Neural crest cell (in vitro differentiated cells): ENCODE results near the gene FHDC1. TPM values are rescaled to one million over a fixed set of nuclear protein-coding genes. Genes with fewer than 3 reads are reported as not detected.

Experiments used
- DNase-seq: peaks from one replicate; pipeline ENCODE4 v3.0.0; 2021; ENCODE audit warnings: low read depth, mixed read lengths, low spot score
- H3K27ac Mint-ChIP-seq: one replicate; pipeline ENCODE4 v1.8.0; 2021; ENCODE audit warnings: mild to moderate bottlenecking, mixed read lengths; ENCODE audit not compliant: unreplicated experiment
- H3K27me3 Mint-ChIP-seq: 2 replicates; pipeline ENCODE4 v1.8.0; 2021; ENCODE audit warnings: low read depth, mild to moderate bottlenecking, mixed read lengths
- H3K36me3 Mint-ChIP-seq: 2 replicates; pipeline ENCODE4 v1.8.0; 2021; ENCODE audit warnings: low read depth, mild to moderate bottlenecking, mixed read lengths
- H3K4me1 Mint-ChIP-seq: 2 replicates; pipeline ENCODE4 v1.8.0; 2021; ENCODE audit warnings: mixed read lengths
- H3K4me3 Mint-ChIP-seq: one replicate; pipeline ENCODE4 v1.8.0; 2021; ENCODE audit warnings: mild to moderate bottlenecking, mixed read lengths
- H3K9me3 Mint-ChIP-seq: 2 replicates; pipeline ENCODE4 v1.8.0; 2021; ENCODE audit warnings: mixed read lengths
- total RNA-seq: library from RNA; stranded (reverse); gene quantifications from 2 replicates; pipeline ENCODE4 v1.2.1, GENCODE V29; 2021
- TF ChIP-seq, protein P1 (sequence below): fragments of 200-600 bp; sonication (generic); conservative IDR thresholded peaks from 2 replicates; pipeline ENCODE4 v1.5.0; 2021; ENCODE audit warnings: antibody characterized with exemption, mild to moderate bottlenecking

The FHDC1 gene
- total RNA-seq, 1 donor from 2014 or later = 52.0 TPM

DNA sequence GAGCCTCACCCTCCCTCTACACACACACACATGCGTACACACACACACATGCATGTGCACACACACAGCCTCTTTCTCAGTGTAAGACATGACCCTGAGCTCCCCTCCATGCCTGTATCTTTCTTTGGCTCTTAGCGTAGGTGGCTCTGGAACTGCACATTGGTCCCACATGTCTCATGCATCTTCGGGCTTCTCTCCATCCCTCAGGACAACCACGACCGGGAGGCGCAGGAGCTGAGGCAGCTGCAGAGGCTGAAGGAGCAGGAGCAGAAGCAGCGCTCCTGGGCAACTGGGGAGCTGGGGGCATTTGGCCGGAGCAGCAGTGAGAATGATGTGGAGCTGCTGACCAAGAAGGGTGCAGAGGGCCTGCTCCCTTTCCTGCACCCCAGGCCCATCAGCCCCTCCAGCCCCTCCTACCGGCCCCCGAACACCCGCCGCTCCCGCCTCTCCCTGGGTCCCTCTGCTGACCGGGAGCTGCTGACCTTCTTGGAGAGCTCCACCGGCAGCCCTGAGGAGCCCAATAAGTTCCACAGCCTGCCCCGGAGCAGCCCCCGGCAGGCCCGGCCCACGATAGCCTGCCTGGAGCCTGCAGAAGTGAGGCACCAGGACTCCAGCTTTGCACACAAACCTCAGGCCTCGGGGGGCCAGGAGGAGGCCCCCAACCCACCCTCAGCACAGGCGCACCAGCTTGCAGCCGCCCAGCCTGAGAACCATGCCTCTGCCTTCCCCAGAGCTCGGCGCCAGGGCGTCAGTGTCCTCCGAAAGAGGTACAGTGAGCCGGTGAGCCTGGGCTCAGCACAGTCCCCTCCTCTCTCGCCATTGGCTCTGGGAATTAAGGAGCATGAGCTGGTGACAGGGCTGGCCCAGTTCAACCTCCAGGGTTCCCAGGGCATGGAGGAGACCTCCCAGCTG lies 38.6 kb downstream of the FHDC1 start:
- Mint-ChIP-seq H3K9me3 (no peaks in the 10 kb centered on the region), H3K36me3 (peaks cover 14% of the 10 kb centered on the region), H3K27me3 (no peaks in the 10 kb centered on the region), H3K4me3 (peak overlapping the region; percentile 64), H3K27ac (no peak overlapping the region), H3K4me1 (no peaks in the 10 kb centered on the region)
- TF ChIP-seq, protein P1, sequence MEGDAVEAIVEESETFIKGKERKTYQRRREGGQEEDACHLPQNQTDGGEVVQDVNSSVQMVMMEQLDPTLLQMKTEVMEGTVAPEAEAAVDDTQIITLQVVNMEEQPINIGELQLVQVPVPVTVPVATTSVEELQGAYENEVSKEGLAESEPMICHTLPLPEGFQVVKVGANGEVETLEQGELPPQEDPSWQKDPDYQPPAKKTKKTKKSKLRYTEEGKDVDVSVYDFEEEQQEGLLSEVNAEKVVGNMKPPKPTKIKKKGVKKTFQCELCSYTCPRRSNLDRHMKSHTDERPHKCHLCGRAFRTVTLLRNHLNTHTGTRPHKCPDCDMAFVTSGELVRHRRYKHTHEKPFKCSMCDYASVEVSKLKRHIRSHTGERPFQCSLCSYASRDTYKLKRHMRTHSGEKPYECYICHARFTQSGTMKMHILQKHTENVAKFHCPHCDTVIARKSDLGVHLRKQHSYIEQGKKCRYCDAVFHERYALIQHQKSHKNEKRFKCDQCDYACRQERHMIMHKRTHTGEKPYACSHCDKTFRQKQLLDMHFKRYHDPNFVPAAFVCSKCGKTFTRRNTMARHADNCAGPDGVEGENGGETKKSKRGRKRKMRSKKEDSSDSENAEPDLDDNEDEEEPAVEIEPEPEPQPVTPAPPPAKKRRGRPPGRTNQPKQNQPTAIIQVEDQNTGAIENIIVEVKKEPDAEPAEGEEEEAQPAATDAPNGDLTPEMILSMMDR = no peak
- DNase-seq = no peak

DNA sequence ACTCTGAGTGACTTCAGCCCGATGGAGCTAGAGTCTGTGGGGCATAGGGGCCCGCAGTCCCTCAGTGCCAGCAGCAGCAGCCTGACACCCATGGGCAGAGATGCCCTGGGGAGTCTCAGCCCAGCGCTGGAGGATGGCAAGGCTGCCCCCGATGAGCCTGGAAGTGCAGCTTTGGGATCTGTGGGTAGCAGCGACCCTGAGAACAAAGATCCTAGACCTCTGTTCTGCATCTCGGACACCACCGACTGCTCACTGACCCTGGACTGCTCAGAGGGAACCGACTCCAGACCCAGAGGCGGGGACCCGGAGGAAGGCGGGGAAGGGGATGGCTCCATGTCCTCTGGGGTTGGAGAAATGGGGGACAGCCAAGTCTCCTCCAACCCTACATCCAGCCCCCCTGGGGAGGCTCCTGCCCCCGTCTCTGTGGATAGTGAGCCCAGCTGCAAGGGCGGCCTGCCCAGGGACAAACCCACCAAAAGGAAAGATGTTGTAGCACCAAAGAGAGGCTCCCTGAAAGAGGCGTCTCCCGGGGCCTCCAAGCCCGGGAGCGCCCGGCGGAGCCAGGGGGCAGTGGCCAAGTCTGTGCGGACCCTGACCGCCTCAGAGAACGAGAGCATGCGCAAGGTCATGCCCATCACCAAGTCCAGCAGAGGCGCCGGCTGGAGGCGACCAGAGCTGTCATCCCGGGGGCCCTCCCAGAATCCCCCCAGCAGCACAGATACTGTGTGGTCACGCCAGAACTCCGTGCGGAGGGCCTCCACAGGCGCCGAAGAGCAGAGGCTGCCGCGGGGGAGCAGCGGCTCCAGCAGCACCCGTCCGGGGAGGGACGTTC lies 39.5 kb downstream of the FHDC1 start:
- no peak overlapping the region for H3K4me3 Mint-ChIP-seq
- peaks cover 3% of the 10 kb centered on the region for H3K4me1 Mint-ChIP-seq
- H3K27ac Mint-ChIP-seq = no peak overlapping the region
- H3K27me3 Mint-ChIP-seq = no peaks in the 10 kb centered on the region
- TF ChIP-seq, protein P1 = no peak
- no peaks in the 10 kb centered on the region for H3K9me3 Mint-ChIP-seq
- H3K36me3 Mint-ChIP-seq = peaks cover 14% of the 10 kb centered on the region
- no peak for DNase-seq

DNA sequence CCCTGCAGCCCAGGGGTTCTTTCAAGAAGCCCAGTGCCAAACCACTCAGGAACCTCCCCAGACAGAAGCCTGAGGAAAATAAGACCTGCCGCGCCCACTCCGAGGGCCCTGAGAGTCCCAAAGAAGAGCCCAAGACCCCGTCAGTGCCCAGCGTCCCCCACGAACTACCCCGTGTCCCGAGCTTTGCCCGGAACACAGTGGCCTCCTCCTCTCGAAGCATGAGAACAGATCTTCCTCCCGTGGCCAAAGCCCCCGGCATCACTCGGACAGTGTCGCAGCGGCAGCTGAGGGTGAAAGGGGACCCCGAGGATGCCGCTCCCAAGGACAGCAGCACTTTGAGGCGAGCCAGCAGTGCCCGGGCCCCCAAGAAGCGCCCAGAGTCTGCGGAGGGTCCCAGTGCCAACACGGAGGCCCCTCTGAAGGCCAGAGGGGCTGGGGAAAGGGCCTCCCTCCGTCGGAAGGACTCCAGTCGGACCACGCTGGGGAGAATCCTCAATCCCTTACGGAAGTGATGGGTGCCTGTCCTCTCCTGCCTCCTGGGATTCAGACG lies 40.2 kb downstream of the FHDC1 start:
- Mint-ChIP-seq H3K36me3 (peaks cover 13% of the 10 kb centered on the region), H3K4me1 (peaks cover 7% of the 10 kb centered on the region), H3K27ac (no peak overlapping the region), H3K9me3 (no peaks in the 10 kb centered on the region), H3K27me3 (no peaks in the 10 kb centered on the region), H3K4me3 (no peak overlapping the region)
- DNase-seq = no peak
- TF ChIP-seq, protein P1 = no peak

DNA sequence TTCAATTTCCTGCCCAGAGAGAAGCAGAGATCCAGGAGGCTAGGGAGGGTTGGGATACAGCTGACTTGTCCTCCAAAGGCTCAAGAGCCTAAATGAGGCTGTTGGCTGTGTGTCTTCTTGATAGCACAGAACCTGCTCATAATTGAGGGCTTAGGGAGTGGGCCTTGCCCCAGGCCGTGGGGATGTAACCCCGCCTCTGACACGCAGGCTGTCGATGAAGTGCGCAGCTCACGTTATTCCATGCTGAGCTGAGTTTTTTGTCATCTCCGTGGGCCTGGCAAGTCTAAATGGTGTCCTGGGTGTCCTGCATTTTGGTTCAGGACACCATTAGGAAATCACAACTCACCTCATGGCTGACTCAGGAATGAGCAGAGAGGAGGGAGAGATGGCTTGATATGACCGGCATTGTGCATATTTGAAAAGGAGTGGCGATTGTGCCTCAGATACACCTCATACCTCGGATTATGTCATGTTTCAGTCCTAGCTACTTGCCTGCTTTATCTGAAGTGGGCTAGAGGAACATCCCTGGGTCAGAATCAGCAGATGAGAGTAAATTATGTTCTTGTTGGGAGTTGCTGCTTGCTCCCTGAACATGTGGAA lies 43.7 kb downstream of the FHDC1 start:
- Mint-ChIP-seq H3K27me3 (no peaks in the 10 kb centered on the region), H3K4me1 (peaks cover 26% of the 10 kb centered on the region), H3K4me3 (no peak overlapping the region), H3K9me3 (no peaks in the 10 kb centered on the region), H3K27ac (peak overlapping the region; percentile 43), H3K36me3 (no peaks in the 10 kb centered on the region)
- TF ChIP-seq, protein P1 = no peak
- DNase-seq = no peak

DNA sequence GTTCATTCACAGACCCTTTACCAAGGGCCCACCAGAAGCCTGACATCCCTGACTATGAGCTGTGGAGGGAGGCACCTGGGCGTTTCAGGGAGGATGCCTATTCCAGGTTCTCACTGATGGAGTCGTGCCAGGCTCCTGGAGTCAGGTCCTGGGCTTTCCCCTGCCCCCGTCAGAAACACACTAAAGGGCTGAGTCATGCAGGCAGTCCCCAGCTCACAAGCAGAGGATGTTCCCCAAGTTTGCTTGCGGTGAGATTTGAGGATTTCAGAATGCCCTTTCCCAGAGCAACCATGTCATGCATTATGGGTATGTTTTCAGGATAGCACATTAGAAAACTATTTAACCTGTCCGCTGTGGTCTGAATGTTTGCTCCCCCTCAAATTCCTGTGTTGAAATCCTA lies 45.2 kb downstream of the FHDC1 start:
- no peaks in the 10 kb centered on the region for H3K36me3 Mint-ChIP-seq
- H3K27me3 Mint-ChIP-seq = no peaks in the 10 kb centered on the region
- H3K9me3 Mint-ChIP-seq = no peaks in the 10 kb centered on the region
- peaks cover 26% of the 10 kb centered on the region for H3K4me1 Mint-ChIP-seq
- DNase-seq = no peak
- H3K4me3 Mint-ChIP-seq = no peak overlapping the region
- H3K27ac Mint-ChIP-seq = no peak overlapping the region
- TF ChIP-seq, protein P1 = no peak
